Myometrial cell (primary cell): Measurements from ENCODE around the gene STARD6. TPM values are rescaled to one million over a fixed set of nuclear protein-coding genes. Genes with fewer than 3 reads are reported as not detected.

Experiments used
- total RNA-seq: library from RNA; depleted of rRNA; stranded (reverse); fragments of >200 nt; gene quantifications from 2 replicates; pipeline ENCODE4 v1.2.3, GENCODE V29; 2015

Gene STARD6
- total RNA-seq: 0.35 TPM in 1 of 2 replicates, not detected in the other

GRCh38 chr18:54357660-54358494, at the start of gene STARD6, which contains the start of gene C18orf54:
Gene STARD6, minus strand, starts transcription at chr18:54357858. Its CDS starts 3,285 bp downstream, at chr18:54354573.
Gene C18orf54, plus strand, starts transcription at chr18:54357906. Its CDS starts 2,667 bp downstream, at chr18:54360573.

Other genes with a start within 250 kb of the STARD6 start
- 18.1 and 22.5 TPM in 2 replicates for gene MBD2, start 133.2 kb downstream of the STARD6 start, total RNA-seq
- gene POLI, start 88.3 kb downstream of the STARD6 start, total RNA-seq: 9.5 and 20.9 TPM in 2 replicates
- 3.9 and 4.3 TPM in 2 replicates for gene C18orf54, start within 50 bp of the STARD6 start, total RNA-seq
- gene DYNAP, start 233.4 kb upstream of the STARD6 start, total RNA-seq: not detected in 2 replicates